DND-41 (cell line): Measurements from ENCODE around the gene ADCY7.

Source experiments
- EZH2 ChIP-seq: IDR thresholded peaks from 3 replicates; pipeline ENCODE4 v1.6.1; 2012; ENCODE audit warnings: borderline replicate concordance, low read depth, mild to moderate bottlenecking, moderate library complexity, low read length, inconsistent platforms; ENCODE audit not compliant: severe bottlenecking
- TF ChIP-seq, protein P1 (sequence below): IDR thresholded peaks from 2 replicates; pipeline ENCODE4 v1.5.1; 2012; ENCODE audit warnings: borderline replicate concordance, low read length, moderate library complexity, mild to moderate bottlenecking; ENCODE audit not compliant: poor library complexity, severe bottlenecking; ENCODE audit errors: extremely low read depth

DNA sequence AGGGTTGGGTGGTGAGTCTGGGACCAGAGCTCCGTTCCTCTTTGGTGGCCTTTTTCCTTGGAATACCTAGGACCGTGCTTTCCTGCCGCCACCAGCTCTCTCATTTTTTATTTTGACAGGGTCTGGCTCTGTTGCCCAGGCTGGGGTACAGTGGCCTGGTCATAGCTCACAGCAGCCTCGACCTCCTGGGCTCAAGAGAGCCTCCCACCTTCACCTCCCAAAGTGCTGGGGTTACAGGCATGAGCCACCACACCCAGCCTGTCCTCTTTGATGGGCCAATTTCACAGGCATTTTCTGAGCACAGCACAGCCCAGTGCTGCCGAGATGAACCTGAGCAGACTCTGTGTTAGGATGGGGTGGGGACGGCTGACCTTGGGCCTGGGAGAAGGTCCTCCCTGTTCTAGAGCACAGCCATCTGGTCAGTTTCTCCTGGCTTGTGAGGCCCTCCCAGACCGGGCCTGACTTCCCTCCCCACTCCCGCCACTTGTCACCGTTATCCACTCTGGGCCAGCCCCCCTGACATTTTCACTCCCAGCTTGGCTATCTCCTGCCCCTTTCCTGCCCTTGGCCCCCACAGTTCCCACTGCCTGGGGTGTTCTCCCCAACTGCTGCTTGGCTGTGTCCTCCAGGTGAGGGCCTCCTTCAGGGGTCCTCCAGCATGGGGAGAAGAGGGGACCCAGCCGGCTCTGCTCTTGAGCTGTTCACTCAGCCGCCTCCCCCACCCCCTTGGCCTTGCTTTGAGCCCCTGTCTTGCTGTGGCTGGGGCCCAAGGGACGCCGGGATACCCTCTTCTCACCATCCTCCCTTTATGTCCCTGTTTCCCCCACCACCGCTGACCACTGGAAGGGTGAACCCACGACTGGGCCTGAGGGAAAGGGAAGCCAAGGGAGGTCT, 5.0 kb downstream of the ADCY7 start:
- TF ChIP-seq, protein P1, sequence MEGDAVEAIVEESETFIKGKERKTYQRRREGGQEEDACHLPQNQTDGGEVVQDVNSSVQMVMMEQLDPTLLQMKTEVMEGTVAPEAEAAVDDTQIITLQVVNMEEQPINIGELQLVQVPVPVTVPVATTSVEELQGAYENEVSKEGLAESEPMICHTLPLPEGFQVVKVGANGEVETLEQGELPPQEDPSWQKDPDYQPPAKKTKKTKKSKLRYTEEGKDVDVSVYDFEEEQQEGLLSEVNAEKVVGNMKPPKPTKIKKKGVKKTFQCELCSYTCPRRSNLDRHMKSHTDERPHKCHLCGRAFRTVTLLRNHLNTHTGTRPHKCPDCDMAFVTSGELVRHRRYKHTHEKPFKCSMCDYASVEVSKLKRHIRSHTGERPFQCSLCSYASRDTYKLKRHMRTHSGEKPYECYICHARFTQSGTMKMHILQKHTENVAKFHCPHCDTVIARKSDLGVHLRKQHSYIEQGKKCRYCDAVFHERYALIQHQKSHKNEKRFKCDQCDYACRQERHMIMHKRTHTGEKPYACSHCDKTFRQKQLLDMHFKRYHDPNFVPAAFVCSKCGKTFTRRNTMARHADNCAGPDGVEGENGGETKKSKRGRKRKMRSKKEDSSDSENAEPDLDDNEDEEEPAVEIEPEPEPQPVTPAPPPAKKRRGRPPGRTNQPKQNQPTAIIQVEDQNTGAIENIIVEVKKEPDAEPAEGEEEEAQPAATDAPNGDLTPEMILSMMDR, result no peak
- no peak for TF ChIP-seq EZH2
